Sigmoid colon (tissue), 7 donors: ENCODE measurements around the gene CCDC138. TPM values are rescaled to one million over a fixed set of nuclear protein-coding genes. Genes with fewer than 3 reads are reported as not detected.

ENCODE experiments used
- DNase-seq: peaks from one replicate; pipeline ENCODE4 v3.0.0-alpha.2; 2019
- H3K27ac ChIP-seq, 4 donors: fragments of 200-600 bp; sonication (generic); one replicate each; pipeline ENCODE4 v1.5.1; 2016 to 2019; ENCODE audit warnings: mild to moderate bottlenecking in 1 of 4
- H3K27me3 ChIP-seq, 3 donors: fragments of 200-600 bp; sonication (generic); one replicate each; pipeline ENCODE4 v1.5.1; 2019; ENCODE audit warnings: mild to moderate bottlenecking in 1 of 3
- H3K36me3 ChIP-seq, 4 donors: fragments of 200-600 bp; sonication (generic); one replicate each; pipeline ENCODE4 v1.5.1; 2016 to 2019
- H3K4me1 ChIP-seq, 4 donors: fragments of 200-600 bp; sonication (generic); one replicate each; pipeline ENCODE4 v1.5.1; 2017 to 2019
- H3K4me3 ChIP-seq, 4 donors: fragments of 200-600 bp; sonication (generic); one replicate each; pipeline ENCODE4 v1.5.1; 2017 to 2019; ENCODE audit warnings: mild to moderate bottlenecking in 2 of 4, moderate library complexity in 1 of 4
- H3K9me3 ChIP-seq, 4 donors: fragments of 200-600 bp in 3 of 4; sonication (generic) in 3 of 4; one replicate each; pipeline versions ENCODE4 v1.5.1 to v1.6.1; 2013 to 2019
- CTCF ChIP-seq, 4 experiments: fragments of 450-650 bp in 3 of 4; fragments of 200-600 bp in 1 of 4; IDR thresholded peaks; one replicate each; pipeline ENCODE4 v1.5.1; 2016 to 2019; ENCODE audit warnings: antibody characterized with exemption in 4 of 4, mild to moderate bottlenecking in 3 of 4, moderate library complexity in 2 of 4
- EP300 ChIP-seq, 4 donors: sonication (generic); formaldehyde crosslinking; IDR thresholded peaks; one replicate each; pipeline ENCODE4 v1.6.1; 2017; ENCODE audit warnings: antibody characterized with exemption in 4 of 4
- POLR2A ChIP-seq, 2 donors: fragments of 450-650 bp; IDR thresholded peaks; one replicate each; pipeline ENCODE4 v1.6.1; 2016; ENCODE audit warnings: antibody characterized with exemption in 2 of 2, mild to moderate bottlenecking in 2 of 2, moderate library complexity in 2 of 2
- POLR2AphosphoS5 ChIP-seq, 4 donors: sonication (generic); formaldehyde crosslinking; IDR thresholded peaks; one replicate each; pipeline ENCODE4 v1.6.1; 2017; ENCODE audit warnings: antibody characterized with exemption in 4 of 4
- WGBS, 2 donors: extraction: QIAGEN DNeasy Blood & Tissue Kit; methylation state at CpG; one replicate each; pipeline ENCODE4 v1.1.7; 2013; 5-methylcytosine and 5-hydroxymethylcytosine counted together
- intact Hi-C: fragments of 100-400 bp; cut with DNase I; formaldehyde crosslinking; loops from one replicate; pipeline ENCODE4 v1.15.1; 2023
- polyA plus RNA-seq, 3 donors: library from polyadenylated mRNA; stranded (reverse); fragments of 200-250 nt; gene quantifications; one replicate each; pipeline ENCODE4 v1.2.3, GENCODE V29; 2013
- total RNA-seq, 4 donors: library from RNA; depleted of rRNA; stranded (reverse); fragments of >200 nt; gene quantifications; one replicate each; pipeline ENCODE4 v1.1.0, GENCODE V29; 2016
- donor health status: healthy with polysubstance abuse.
- donor health status: Bipolar disorder and iron deficiency.
- donor health status: healthy.

Gene CCDC138
- total and polyA plus RNA-seq, 7 donors = 1.8 to 4.2 (median 3.1) TPM

GRCh38 chr2:108837198-108837597, 50.6 kb downstream of the CCDC138 start:
- Histone ChIP-seq H3K36me3 (no peaks in the 10 kb centered on the region), H3K9me3 (peaks cover 0 to 6% (median 0%) of the 10 kb centered on the region in 4 donors), H3K27ac (no peak overlapping the region), H3K27me3 (no peaks in the 10 kb centered on the region), H3K4me1 (no peaks in the 10 kb centered on the region), H3K4me3 (no peak overlapping the region)
- DNase-seq = no peak
- TF ChIP-seq EP300 (IDR thresholded peaks at IDR 0.05) (no peak), POLR2A (IDR thresholded peaks at IDR 0.05) (no peak), CTCF (IDR thresholded peaks at IDR 0.05) (no peak), POLR2AphosphoS5 (IDR thresholded peaks at IDR 0.05) (no peak)
- intact Hi-C loops = no loop called here
- 97 to 98% methylated on average over 7 of the region's 7 CpGs for WGBS, 2 donors

GRCh38 chr2:108841506-108841905, 54.9 kb downstream of the CCDC138 start:
- DNase-seq = no peak
- H3K4me1 ChIP-seq = no peaks in the 10 kb centered on the region
- no peaks in the 10 kb centered on the region for H3K36me3 ChIP-seq
- H3K9me3 ChIP-seq = peaks cover 0 to 6% (median 0%) of the 10 kb centered on the region in 4 donors
- H3K27me3 ChIP-seq = no peaks in the 10 kb centered on the region
- intact Hi-C loops = no loop called here
- TF ChIP-seq POLR2A (IDR thresholded peaks at IDR 0.05) = no peak
- no peak for TF ChIP-seq EP300 (IDR thresholded peaks at IDR 0.05)
- no peak for TF ChIP-seq POLR2AphosphoS5 (IDR thresholded peaks at IDR 0.05)
- TF ChIP-seq CTCF (IDR thresholded peaks at IDR 0.05) = no peak
- no peak overlapping the region for H3K4me3 ChIP-seq
- H3K27ac ChIP-seq = no peak overlapping the region

GRCh38 chr2:108845923-108846322, 59.4 kb downstream of the CCDC138 start:
- TF ChIP-seq CTCF (IDR thresholded peaks at IDR 0.05) (no peak), POLR2AphosphoS5 (IDR thresholded peaks at IDR 0.05) (no peak)
- H3K9me3 ChIP-seq = no peaks in the 10 kb centered on the region
- H3K4me3 ChIP-seq = no peak overlapping the region
- no peaks in the 10 kb centered on the region for H3K4me1 ChIP-seq
- intact Hi-C loops = no loop called here
- no peak overlapping the region for H3K27ac ChIP-seq
- no peaks in the 10 kb centered on the region for H3K27me3 ChIP-seq
- DNase-seq = no peak
- H3K36me3 ChIP-seq = no peaks in the 10 kb centered on the region

GRCh38 chr2:108847000-108847399, 60.4 kb downstream of the CCDC138 start:
- no peak overlapping the region for H3K27ac ChIP-seq
- 25 to 68% methylated on average over 1 of the region's 1 CpG for WGBS, 2 donors
- H3K36me3 ChIP-seq = no peaks in the 10 kb centered on the region
- H3K27me3 ChIP-seq = no peaks in the 10 kb centered on the region
- TF ChIP-seq POLR2A (IDR thresholded peaks at IDR 0.05) (no peak), EP300 (IDR thresholded peaks at IDR 0.05) (no peak), POLR2AphosphoS5 (IDR thresholded peaks at IDR 0.05) (no peak), CTCF (IDR thresholded peaks at IDR 0.05) (no peak)
- no peak for DNase-seq
- no peak overlapping the region for H3K4me3 ChIP-seq
- no peaks in the 10 kb centered on the region for H3K4me1 ChIP-seq
- H3K9me3 ChIP-seq = no peaks in the 10 kb centered on the region
- intact Hi-C loops = no loop called here

GRCh38 chr2:108852375-108852774, 65.8 kb downstream of the CCDC138 start:
- Histone ChIP-seq H3K36me3 (no peaks in the 10 kb centered on the region), H3K4me3 (no peak overlapping the region), H3K27ac (no peak overlapping the region), H3K9me3 (peaks cover 0 to 3% (median 0%) of the 10 kb centered on the region in 4 donors), H3K4me1 (no peaks in the 10 kb centered on the region), H3K27me3 (no peaks in the 10 kb centered on the region)
- 96% methylated on average over 3 of the region's 3 CpGs for WGBS, 2 donors
- intact Hi-C loops = loop anchor here (10.0 kb wide), 2 partner anchors 92 to 662 kb away; no protein-coding TSS in a partner anchor
- TF ChIP-seq CTCF (IDR thresholded peaks at IDR 0.05) (no peak), POLR2AphosphoS5 (IDR thresholded peaks at IDR 0.05) (no peak), POLR2A (IDR thresholded peaks at IDR 0.05) (no peak), EP300 (IDR thresholded peaks at IDR 0.05) (no peak)
- no peak for DNase-seq
